Endothelial cell of umbilical vein (primary cell): ENCODE results near the gene B3GALT4. TPM values are rescaled to one million over a fixed set of nuclear protein-coding genes. Genes with fewer than 3 reads are reported as not detected.

Experiments
- BruUV-seq: library from RNA; stranded (reverse); fragments of 400-500 nt; replicated peaks from 2 replicates; lab custom pipeline; 2021; lab: Mats Ljungman, UMichigan
- CTCF ChIA-PET: fragments of 300-600, 350-600 bp; sonication (Branson Sonifier 250); formaldehyde crosslinking; loops from one replicate; lab custom pipeline; 2021; ENCODE audit warnings: antibody characterized with exemption, inconsistent platforms; lab: Charles Lee
- POLR2A ChIA-PET: fragments of 300-600, 350-600 bp; sonication (Branson Sonifier 250); formaldehyde crosslinking; loops from one replicate; lab custom pipeline; 2021; ENCODE audit warnings: antibody characterized with exemption, inconsistent platforms; lab: Charles Lee
- DNase-seq: peaks from one replicate; pipeline ENCODE4 v3.0.0-alpha.2; 2011; ENCODE audit warnings: low read depth, low spot score
- FAIRE-seq: peaks from 2 replicates; lab custom pipeline; 2011; peaks lifted over from hg19 to GRCh38; lab: Jason Lieb, UNC
- H2AFZ ChIP-seq: 2 replicates; pipeline ENCODE4 v1.6.0; 2012; ENCODE audit warnings: low read depth, low read length, control low read depth, inconsistent platforms
- H3K27ac ChIP-seq: 2 replicates; pipeline ENCODE4 v1.5.1; 2011; ENCODE audit warnings: low read depth, mild to moderate bottlenecking, control low read depth, low read length, moderate library complexity; ENCODE audit not compliant: insufficient read depth
- H3K27me3 ChIP-seq, 2 experiments: 2 replicates each; pipeline versions ENCODE4 v1.6.0 to v1.6.1; 2011; ENCODE audit warnings: low read length in 2 of 2, mixed read lengths in 1 of 2; ENCODE audit not compliant: control insufficient read depth in 2 of 2, insufficient read depth in 2 of 2
- H3K36me3 ChIP-seq, 2 experiments: 2 replicates in 1 of 2; 3 replicates in 1 of 2; pipeline ENCODE4 v1.5.1; 2011; ENCODE audit warnings: low read length in 2 of 2, mild to moderate bottlenecking in 1 of 2, moderate library complexity in 1 of 2; ENCODE audit not compliant: control insufficient read depth in 2 of 2, insufficient read depth in 2 of 2; ENCODE audit errors: extremely low read depth in 1 of 2
- H3K4me1 ChIP-seq: 3 replicates; pipeline ENCODE4 v1.5.1; 2011; ENCODE audit warnings: mild to moderate bottlenecking, low read length; ENCODE audit not compliant: control insufficient read depth, insufficient read depth; ENCODE audit errors: extremely low read depth
- H3K4me2 ChIP-seq: 2 replicates; pipeline ENCODE4 v1.6.1; 2011; ENCODE audit warnings: low read length, control low read depth, mixed read lengths; ENCODE audit not compliant: insufficient read depth
- H3K4me3 ChIP-seq, 3 experiments: fragments of 200-600 bp in 1 of 3; sonication (generic), shearing (Covaris generic) in 1 of 3; replicated peaks in 1 of 3; 2 replicates each; pipeline ENCODE4 v1.5.1; 2011 to 2016; ENCODE audit warnings: control low read depth in 3 of 3, low read length in 3 of 3, mild to moderate bottlenecking in 2 of 3, inconsistent platforms in 1 of 3, low read depth in 1 of 3, moderate library complexity in 1 of 3; ENCODE audit not compliant: insufficient read depth in 1 of 3
- H3K79me2 ChIP-seq: 2 replicates; pipeline ENCODE4 v1.6.0; 2012; ENCODE audit warnings: low read length, inconsistent platforms; ENCODE audit not compliant: control insufficient read depth, insufficient read depth
- H3K9ac ChIP-seq: replicated peaks from 2 replicates; pipeline ENCODE3; 2011; ENCODE audit warnings: low read length, control low read depth; ENCODE audit not compliant: insufficient read depth; ENCODE audit errors: extremely low read depth
- H3K9me1 ChIP-seq: replicated peaks from 3 replicates; pipeline ENCODE4 v1.6.0; 2011; ENCODE audit warnings: mild to moderate bottlenecking, low read length; ENCODE audit not compliant: control insufficient read depth, insufficient read depth; ENCODE audit errors: extremely low read depth
- H3K9me3 ChIP-seq: replicated peaks from 2 replicates; pipeline ENCODE4 v1.5.1; 2012; ENCODE audit warnings: low read length, inconsistent platforms; ENCODE audit not compliant: control insufficient read depth, insufficient read depth
- H4K20me1 ChIP-seq: replicated peaks from 2 replicates; pipeline ENCODE3; 2011; ENCODE audit warnings: mild to moderate bottlenecking, low read length; ENCODE audit not compliant: control insufficient read depth, insufficient read depth; ENCODE audit errors: extremely low read depth
- CTCF ChIP-seq, 2 donors: IDR thresholded peaks; 1 replicate in 1 of 2; 2 replicates in 1 of 2; pipeline ENCODE4 v1.5.1; 2011; ENCODE audit warnings: low read length in 2 of 2, mild to moderate bottlenecking in 2 of 2, moderate library complexity in 2 of 2, control low read depth in 1 of 2, inconsistent platforms in 1 of 2, low read depth in 1 of 2; ENCODE audit not compliant: insufficient read depth in 1 of 2; ENCODE audit errors: extremely low read depth in 1 of 2
- EZH2 ChIP-seq: IDR thresholded peaks from 2 replicates; pipeline ENCODE4 v1.6.1; 2012; ENCODE audit warnings: borderline replicate concordance, low read depth, mild to moderate bottlenecking, moderate library complexity, low read length, inconsistent platforms; ENCODE audit not compliant: severe bottlenecking
- FOS ChIP-seq: IDR thresholded peaks from 2 replicates; pipeline ENCODE4 v1.6.1; 2011; ENCODE audit warnings: mild to moderate bottlenecking, low read length, moderate library complexity, borderline replicate concordance; ENCODE audit not compliant: insufficient read depth
- GATA2 ChIP-seq: IDR thresholded peaks from 2 replicates; pipeline ENCODE4 v1.7.0; 2011; ENCODE audit warnings: low read depth, mild to moderate bottlenecking, moderate library complexity, mixed read lengths, low read length; ENCODE audit not compliant: insufficient read length, insufficient read depth
- JUN ChIP-seq: IDR thresholded peaks from 2 replicates; pipeline ENCODE4 v1.6.1; 2011; ENCODE audit warnings: borderline replicate concordance, low read depth; ENCODE audit not compliant: insufficient read length, insufficient read depth
- MAX ChIP-seq: IDR thresholded peaks from 2 replicates; pipeline ENCODE4 v1.6.1; 2011; ENCODE audit not compliant: insufficient read depth, insufficient read length
- MYC ChIP-seq: IDR thresholded peaks from one replicate; pipeline ENCODE4 v1.6.1; 2011; ENCODE audit warnings: mild to moderate bottlenecking, low read depth, low read length
- POLR2A ChIP-seq: IDR thresholded peaks from 2 replicates; pipeline ENCODE4 v1.6.1; 2012; ENCODE audit warnings: low read depth, mild to moderate bottlenecking, control low read depth, low read length
- POLR2AphosphoS5 ChIP-seq: IDR thresholded peaks from 2 replicates; pipeline ENCODE4 v1.6.1; 2012; ENCODE audit warnings: low read depth, mild to moderate bottlenecking, control low read depth, low read length, moderate library complexity; ENCODE audit not compliant: insufficient read depth
- dilution Hi-C: fragments of 300-500 bp; cut with MboI; formaldehyde crosslinking; loops from one replicate; pipeline ENCODE4 v1.15.0; 2019; ENCODE audit warnings: low sequenced_read_pairs; ENCODE audit not compliant: extremely low pct_ligation_motif_present
- intact Hi-C: fragments of 100-400 bp; cut with micrococcal nuclease; formaldehyde crosslinking; loops from one replicate; pipeline ENCODE4 v1.10.0; 2022
- polyA plus RNA-seq, 4 experiments: library from polyadenylated mRNA; depleted of rRNA in 3 of 4; stranded (reverse) in 3 of 4; unstranded in 1 of 4; fragments of >200 nt; gene quantifications; 2 replicates each; pipeline versions ENCODE4 v1.2.1 to v1.2.3, GENCODE V29; 2011 to 2012; ENCODE audit warnings: missing spikeins in 1 of 4
- total RNA-seq: library from RNA; stranded (reverse); gene quantifications from 2 replicates; pipeline ENCODE4 v1.2.3, GENCODE V29; 2021

The B3GALT4 gene
- total and polyA plus RNA-seq, 2 donors (not counting 3 experiments of a cell fraction or from before 2014, with no cell fraction given): 4.5 to 5.6 TPM

GRCh38 chr6:33306356-33306755, 29.4 kb downstream of the B3GALT4 start:
- no peak overlapping the region for H3K4me2 ChIP-seq
- peaks cover 4% of the 10 kb centered on the region for H3K79me2 ChIP-seq
- CTCF ChIA-PET: no interaction called here
- no peak overlapping the region for H3K9ac ChIP-seq
- no peaks in the 10 kb centered on the region for H3K9me3 ChIP-seq
- POLR2A ChIA-PET: no interaction called here
- no peak for DNase-seq
- no peak overlapping the region for H3K4me3 ChIP-seq
- H3K36me3 ChIP-seq: peaks cover 8 to 19% of the 10 kb centered on the region in 2 experiments
- no peaks in the 10 kb centered on the region for H3K4me1 ChIP-seq
- intact Hi-C loops: no loop called here
- no peaks in the 10 kb centered on the region for H4K20me1 ChIP-seq
- FAIRE-seq: no peak
- dilution Hi-C loops: no loop called here
- no peak overlapping the region for H3K27ac ChIP-seq
- H3K27me3 ChIP-seq: no peaks in the 10 kb centered on the region
- no peak overlapping the region for H2AFZ ChIP-seq
- TF ChIP-seq EZH2 (no peak), POLR2A (no peak), POLR2AphosphoS5 (no peak), MYC (no peak), JUN (no peak), CTCF (IDR thresholded peaks at IDR 0.05; ENCODE audit: extremely low read depth in 1 of 2, insufficient read depth in 1 of 2, low read depth in 1 of 2, low read length in 2 of 2) (no peak), GATA2 (no peak), FOS (no peak), MAX (no peak)
- H3K9me1 ChIP-seq: no peaks in the 10 kb centered on the region
- BruUV-seq: no TSS peak
